Measurements from ENCODE around the gene GCM1.
"Not testable (repeated sequence)": the region's sequence is repeated elsewhere in the genome, so short reads cannot be mapped to it uniquely, and the experiment has no call there.

Gene GCM1

DNA sequence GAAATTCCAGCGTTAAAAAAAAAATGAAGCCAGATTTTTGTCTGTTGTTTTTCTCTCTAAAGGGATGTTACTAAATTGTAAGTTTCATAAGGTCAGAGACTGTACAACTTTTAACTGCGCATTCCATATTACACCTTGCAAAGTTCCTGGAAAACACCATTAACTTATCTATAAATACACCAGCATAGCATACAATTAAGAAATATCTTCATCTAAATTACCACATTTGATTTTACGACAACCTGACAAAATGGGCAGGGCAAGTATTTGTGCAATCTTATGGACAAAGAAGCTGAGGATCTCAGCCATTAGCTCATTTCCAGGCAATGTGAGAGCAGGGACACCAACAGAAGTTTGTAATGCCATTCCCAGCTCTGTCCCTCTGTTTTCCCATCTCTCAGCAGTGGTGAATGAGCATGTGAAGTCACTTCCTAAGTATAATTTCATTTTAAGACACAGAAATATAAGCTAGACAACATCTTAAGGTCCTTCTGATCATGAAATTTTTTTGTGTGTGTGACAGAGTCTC lies 12.9 kb upstream of the GCM1 start:
- Mint-ChIP-seq H3K9me3 (peaks cover 0 to 5% of the 10 kb centered on the region in 2 donors), H3K4me1 (peaks cover 7% of the 10 kb centered on the region), H3K4me3 (no peak overlapping the region), H3K27me3 (no peaks in the 10 kb centered on the region), H3K27ac (no peak overlapping the region)
- no peak for DNase-seq
- ATAC-seq, result no peak

DNA sequence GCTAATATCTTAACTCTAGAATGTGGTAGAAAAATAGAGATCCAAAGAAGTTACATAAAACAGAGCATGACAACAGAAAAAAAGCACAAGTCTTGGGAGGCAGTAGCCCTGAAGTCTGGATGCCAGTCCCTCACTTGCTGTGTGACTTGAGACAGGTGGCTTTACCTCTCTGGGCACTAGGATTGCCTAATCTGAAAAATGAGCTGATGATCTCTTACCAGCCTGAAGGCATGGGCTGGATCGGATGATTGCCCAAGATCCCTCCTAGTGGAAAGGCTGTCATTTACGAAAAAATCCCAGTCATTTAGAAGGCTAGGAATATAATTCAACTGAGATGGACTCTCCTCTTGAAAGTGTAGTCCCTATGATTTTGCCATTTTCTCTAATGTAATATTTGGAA lies 10.9 kb upstream of the GCM1 start:
- Mint-ChIP-seq H3K4me1 (peaks cover 7% of the 10 kb centered on the region), H3K27ac (no peak overlapping the region), H3K9me3 (peaks cover 0 to 5% of the 10 kb centered on the region in 2 donors), H3K27me3 (no peaks in the 10 kb centered on the region), H3K4me3 (no peak overlapping the region)
- no peak for DNase-seq
- no peak for ATAC-seq

DNA sequence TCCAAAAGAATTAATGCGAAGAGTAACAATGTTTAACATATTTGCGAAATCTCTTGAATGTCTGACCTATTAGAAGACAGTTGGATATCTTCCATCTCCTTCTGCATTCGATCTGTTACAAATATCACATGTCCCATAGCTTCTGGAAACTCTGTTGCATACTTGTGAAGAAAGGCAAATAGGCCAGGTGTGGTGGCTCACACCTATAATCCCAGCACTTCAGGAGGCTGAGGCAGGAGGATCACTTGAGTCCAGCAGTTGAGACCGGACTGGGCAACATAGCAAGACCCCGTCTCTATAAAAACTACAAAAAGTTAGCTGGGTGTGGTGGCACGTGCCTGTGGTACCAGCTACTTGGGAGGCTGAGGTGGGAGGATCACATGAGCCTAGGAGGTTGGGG lies 9.4 kb upstream of the GCM1 start:
- H3K27ac Mint-ChIP-seq, H3K9me3 Mint-ChIP-seq, DNase-seq, H3K4me3 Mint-ChIP-seq, H3K4me1 Mint-ChIP-seq, H3K27me3 Mint-ChIP-seq, ATAC-seq: not testable (repeated sequence)

DNA sequence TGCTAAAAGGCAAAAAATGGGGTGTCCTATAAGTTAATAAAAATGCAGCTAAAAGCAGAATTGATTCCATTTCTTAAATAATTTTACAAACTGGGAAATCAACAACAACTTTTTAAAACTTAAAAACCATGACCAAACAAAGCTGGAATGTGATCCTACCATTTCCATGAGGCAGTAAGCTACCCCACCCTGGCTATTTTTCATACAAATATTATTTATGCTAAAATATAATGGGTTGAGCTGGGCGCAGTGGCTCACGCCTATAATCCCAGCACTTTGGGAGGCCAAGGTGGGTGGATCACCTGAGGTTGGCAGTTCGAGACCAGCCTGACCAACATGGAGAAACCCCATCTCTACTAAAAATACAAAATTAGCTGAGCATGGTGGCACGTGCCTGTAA lies 6.6 kb upstream of the GCM1 start:
- not testable (repeated sequence) for H3K4me1 Mint-ChIP-seq, ATAC-seq, DNase-seq, H3K4me3 Mint-ChIP-seq, H3K9me3 Mint-ChIP-seq, H3K27ac Mint-ChIP-seq, H3K27me3 Mint-ChIP-seq

DNA sequence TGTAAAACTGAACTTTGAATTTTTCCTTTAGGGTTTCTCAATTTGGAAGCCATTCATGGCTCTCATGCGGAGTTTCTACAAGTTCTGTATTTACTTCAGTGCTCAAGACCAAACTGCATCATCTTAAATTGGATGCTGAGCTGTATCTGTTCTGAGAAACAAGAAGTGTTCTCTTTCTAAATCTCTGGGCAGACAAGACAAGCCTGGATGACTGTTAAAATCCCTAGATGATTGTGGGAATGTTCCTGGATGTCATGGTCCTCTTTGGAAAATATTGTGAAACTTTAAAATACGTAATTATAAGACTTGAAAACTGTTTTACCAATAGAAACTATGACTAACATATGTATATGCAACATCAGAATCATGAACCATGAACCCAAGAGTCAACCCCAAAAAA lies 6.2 kb upstream of the GCM1 start:
- H3K4me1 Mint-ChIP-seq, result no peaks in the 10 kb centered on the region
- no peak overlapping the region for H3K4me3 Mint-ChIP-seq
- ATAC-seq (no peak), DNase-seq (no peak)
- no peak overlapping the region for H3K27ac Mint-ChIP-seq
- no peaks in the 10 kb centered on the region for H3K9me3 Mint-ChIP-seq
- H3K27me3 Mint-ChIP-seq, result no peaks in the 10 kb centered on the region

DNA sequence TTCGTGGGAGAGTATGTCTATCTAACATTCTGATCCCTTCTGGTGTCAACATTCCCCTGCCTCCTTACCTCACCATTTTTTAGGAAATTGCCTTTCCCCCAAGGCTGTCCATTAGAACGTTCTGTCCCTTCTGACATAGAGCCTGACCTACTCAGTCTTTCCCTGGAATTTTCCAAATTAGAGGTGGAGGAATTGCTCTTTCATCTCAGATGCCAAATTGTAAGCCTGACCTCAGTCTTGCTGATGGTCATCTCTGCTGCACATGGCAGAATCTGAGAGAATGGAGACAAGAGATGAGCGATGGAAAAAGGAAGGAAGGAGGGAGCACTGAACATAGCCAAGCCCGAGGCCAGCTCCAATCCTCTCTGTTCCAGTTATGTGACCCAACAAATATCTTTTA lies 5.4 kb upstream of the GCM1 start:
- ATAC-seq (no peak), DNase-seq (no peak)
- no peaks in the 10 kb centered on the region for H3K4me1 Mint-ChIP-seq
- no peaks in the 10 kb centered on the region for H3K27me3 Mint-ChIP-seq
- no peak overlapping the region for H3K4me3 Mint-ChIP-seq
- H3K27ac Mint-ChIP-seq, result no peak overlapping the region
- no peaks in the 10 kb centered on the region for H3K9me3 Mint-ChIP-seq

DNA sequence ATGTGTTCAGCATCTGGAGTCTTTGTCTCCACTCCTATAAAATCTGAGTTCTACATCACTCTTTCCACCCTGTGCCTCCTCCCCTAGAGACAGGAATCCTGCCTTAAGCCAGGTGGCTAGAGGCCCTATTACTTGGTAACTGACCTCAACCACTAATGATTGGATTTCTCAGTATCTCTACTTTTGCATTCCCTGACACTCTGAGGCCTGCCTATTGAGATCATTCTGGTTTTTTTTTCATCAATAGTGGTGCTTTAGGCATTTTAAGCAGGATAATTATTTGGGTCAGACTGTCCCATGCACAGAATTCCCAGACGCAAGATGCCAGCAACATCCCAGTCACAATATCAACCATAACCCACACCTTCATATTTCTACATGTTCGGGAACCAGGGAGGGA lies 3.9 kb upstream of the GCM1 start:
- H3K27me3 Mint-ChIP-seq, result no peaks in the 10 kb centered on the region
- no peak overlapping the region for H3K4me3 Mint-ChIP-seq
- H3K9me3 Mint-ChIP-seq, result no peaks in the 10 kb centered on the region
- ATAC-seq, result no peak
- no peak overlapping the region for H3K27ac Mint-ChIP-seq
- H3K4me1 Mint-ChIP-seq, result no peaks in the 10 kb centered on the region
- no peak for DNase-seq

DNA sequence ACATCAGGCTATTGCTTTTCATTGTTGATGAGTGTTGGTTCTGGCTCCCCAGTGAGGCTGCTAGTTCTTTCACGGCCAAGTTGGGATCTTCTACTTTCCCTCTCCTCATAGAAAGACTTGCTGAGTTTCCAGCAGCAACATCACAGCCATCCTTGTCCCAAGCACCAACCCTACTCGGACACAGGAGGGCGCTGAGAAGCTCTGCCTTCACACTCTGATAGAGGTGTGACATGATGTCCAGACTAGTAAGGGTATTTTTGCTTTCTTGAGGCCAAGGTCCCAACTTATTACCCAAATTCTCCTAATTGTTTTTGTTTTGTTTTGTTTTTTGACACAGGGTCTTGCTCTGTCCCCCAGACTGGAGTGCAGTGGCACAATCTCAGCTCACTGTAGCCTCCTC lies 3.0 kb upstream of the GCM1 start:
- ATAC-seq (no peak), DNase-seq (no peak)
- Mint-ChIP-seq H3K4me1 (no peaks in the 10 kb centered on the region), H3K27me3 (no peaks in the 10 kb centered on the region), H3K9me3 (no peaks in the 10 kb centered on the region), H3K27ac (no peak overlapping the region), H3K4me3 (no peak overlapping the region)

DNA sequence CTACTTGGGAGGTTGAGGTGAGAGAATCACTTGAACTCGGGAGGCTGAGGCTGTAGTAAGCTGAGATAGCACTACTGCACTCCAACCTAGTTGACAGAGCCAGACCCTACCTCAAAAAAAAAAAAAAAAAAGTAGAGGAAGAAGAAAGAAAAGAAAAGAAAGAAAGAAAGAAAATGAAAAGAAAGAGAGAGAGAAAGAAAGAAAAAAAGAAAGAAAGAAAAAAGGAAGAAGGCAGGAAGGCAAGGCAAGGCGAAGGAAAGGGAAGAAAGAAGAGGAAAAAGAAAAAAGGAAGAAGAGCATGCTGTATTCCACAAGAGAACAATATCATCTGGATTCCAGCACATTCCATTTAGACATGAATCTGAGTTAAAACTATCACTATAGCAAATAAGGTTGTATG lies 3.8 kb downstream of the GCM1 start:
- no peaks in the 10 kb centered on the region for H3K9me3 Mint-ChIP-seq
- no peak overlapping the region for H3K4me3 Mint-ChIP-seq
- peaks cover 7% of the 10 kb centered on the region for H3K27me3 Mint-ChIP-seq
- H3K4me1 Mint-ChIP-seq, result no peaks in the 10 kb centered on the region
- ATAC-seq (no peak), DNase-seq (no peak)
- no peak overlapping the region for H3K27ac Mint-ChIP-seq

DNA sequence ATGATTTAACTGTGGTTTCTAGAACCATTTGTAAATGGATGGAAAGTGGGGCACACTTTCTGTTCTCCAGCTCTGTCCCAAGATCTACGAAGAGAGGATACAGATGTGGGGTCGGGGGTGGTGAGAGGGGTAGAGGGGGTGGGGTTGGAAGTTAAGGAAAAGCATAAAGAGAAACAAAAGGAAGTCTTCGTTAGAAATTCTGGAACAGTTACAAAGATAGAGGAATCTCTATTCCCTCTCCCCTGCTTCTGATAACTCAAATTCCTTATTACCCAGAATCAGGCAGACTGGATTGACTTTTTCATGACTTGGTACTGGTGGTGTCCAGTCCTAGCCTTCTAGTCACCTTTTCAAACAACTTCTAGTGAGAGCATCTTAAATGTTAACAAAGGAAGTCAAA lies 4.9 kb downstream of the GCM1 start:
- no peaks in the 10 kb centered on the region for H3K4me1 Mint-ChIP-seq
- H3K4me3 Mint-ChIP-seq, result no peak overlapping the region
- DNase-seq, result no peak
- H3K27me3 Mint-ChIP-seq, result peaks cover 7% of the 10 kb centered on the region
- no peaks in the 10 kb centered on the region for H3K9me3 Mint-ChIP-seq
- no peak overlapping the region for H3K27ac Mint-ChIP-seq
- no peak for ATAC-seq

DNA sequence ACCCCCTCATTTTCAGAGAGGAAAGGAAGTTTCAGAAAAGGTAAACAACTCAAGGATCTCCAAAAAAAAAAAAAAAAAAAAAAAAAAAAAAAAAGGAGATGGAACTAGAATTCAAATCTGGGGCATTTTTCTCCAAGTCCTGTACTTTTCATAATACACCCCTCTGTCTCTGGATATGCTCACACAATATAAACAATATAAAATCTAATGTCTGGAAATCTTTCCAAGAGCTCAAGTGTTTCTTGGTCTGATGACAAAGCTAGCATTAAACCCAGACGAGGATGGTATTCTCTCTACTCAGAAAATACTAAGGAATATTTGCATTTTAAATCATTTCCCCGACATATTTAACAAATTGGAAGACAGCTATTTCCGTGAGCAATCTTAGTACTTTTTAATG lies 5.8 kb downstream of the GCM1 start:
- ATAC-seq, result no peak
- no peak overlapping the region for H3K4me3 Mint-ChIP-seq
- peaks cover 7% of the 10 kb centered on the region for H3K27me3 Mint-ChIP-seq

DNA sequence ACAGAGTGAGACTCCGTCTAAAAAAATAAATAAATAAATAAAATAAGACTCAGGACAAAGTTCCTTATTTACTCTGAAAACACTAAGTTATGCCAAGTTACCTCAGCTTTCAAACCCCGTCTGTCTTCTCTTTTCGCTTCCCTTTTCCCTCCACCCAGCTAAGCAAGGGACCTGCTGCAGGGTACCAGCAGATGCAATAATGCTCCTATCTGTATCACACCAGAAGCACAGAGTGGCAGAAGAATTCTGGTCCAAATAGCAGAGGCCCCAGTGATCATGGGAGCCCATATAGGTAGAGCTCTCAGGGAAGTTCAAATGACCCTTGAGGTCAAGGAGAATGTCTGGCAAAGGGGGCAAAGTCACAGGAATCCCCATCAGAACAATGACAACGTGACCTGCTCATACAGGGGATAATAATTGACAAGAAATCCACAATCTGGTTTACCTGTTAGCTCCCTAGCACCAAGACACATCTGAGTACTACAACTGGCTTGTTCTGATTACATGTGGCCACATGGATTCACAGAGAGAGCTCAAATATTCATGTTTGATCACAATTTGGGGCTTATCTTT lies 8.7 kb downstream of the GCM1 start:
- Mint-ChIP-seq H3K27me3 (peaks cover 7% of the 10 kb centered on the region), H3K9me3 (no peaks in the 10 kb centered on the region), H3K4me3 (no peak overlapping the region), H3K4me1 (no peaks in the 10 kb centered on the region), H3K27ac (no peak overlapping the region)
- no peak for ATAC-seq
- no peak for DNase-seq

More for the DNA sequence above, 5.8 kb downstream of the GCM1 start:
- DNase-seq, result no peak
- Mint-ChIP-seq H3K4me1 (no peaks in the 10 kb centered on the region), H3K27ac (no peak overlapping the region), H3K9me3 (no peaks in the 10 kb centered on the region)

DNA sequence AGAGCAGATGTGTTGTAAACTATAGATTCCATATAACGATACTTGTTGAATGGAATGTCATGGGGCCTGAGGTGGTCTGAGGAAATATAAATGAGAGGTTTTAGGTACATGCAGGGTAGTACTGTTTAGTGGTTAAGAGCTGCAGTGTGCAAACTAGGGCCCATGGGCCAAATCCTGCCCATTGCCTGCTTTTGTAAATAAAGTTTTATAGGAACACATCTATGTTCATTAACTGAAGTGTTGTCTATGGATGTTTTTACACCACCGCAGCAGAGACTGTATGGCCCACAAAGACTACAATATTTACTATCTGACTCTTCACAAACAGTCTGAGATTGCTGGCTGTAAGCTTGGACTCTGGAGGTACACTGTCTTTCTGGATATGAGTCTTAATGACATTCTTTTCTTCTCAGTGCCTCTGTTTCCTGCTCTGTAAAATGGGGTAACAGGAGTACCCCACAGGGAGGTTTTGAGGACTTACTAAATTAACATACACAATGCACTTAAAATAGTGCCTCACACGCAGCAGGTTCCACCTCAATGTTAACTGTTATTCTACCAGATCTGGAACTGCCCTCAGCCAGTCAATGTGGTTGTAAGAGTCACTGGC lies 12.5 kb downstream of the GCM1 start:
- H3K27me3 Mint-ChIP-seq, result peaks cover 7% of the 10 kb centered on the region
- no peaks in the 10 kb centered on the region for H3K4me1 Mint-ChIP-seq
- no peak overlapping the region for H3K4me3 Mint-ChIP-seq
- ATAC-seq, result no peak
- no peak overlapping the region for H3K27ac Mint-ChIP-seq
- no peak for DNase-seq
- H3K9me3 Mint-ChIP-seq, result no peaks in the 10 kb centered on the region

DNA sequence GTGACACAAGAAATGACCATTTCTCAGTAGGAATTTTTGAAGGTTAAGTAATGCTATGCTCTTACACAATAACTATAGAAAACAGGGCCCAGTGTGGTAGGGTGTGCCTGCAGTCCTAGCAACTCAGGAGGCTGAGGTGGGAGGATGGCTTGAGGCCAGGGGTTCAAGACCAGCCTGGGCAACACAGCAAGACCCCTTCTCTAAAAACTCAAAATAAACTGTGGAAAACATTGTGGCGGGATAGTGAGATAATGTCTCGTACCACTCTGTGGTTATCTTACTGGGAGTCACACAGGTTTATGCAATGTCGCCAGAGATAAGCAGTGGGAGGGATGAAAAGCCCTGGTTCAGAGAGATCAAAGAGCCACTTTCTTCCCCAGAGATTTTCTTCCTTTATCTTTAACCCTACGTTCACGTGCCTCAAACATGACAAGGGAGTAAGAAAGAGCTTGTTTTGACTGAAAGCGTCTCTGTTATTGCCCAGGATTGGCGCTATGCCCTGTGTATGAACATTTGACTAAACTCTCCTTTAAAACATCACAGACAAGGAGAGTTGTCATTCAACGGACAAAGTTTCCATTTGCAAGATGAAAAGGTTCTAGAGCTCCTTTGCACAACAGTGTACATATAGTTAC lies 13.9 kb downstream of the GCM1 start:
- Mint-ChIP-seq H3K9me3 (no peaks in the 10 kb centered on the region), H3K27me3 (peaks cover 11% of the 10 kb centered on the region), H3K4me1 (no peaks in the 10 kb centered on the region), H3K4me3 (no peak overlapping the region), H3K27ac (no peak overlapping the region)
- DNase-seq, result no peak
- no peak for ATAC-seq

DNA sequence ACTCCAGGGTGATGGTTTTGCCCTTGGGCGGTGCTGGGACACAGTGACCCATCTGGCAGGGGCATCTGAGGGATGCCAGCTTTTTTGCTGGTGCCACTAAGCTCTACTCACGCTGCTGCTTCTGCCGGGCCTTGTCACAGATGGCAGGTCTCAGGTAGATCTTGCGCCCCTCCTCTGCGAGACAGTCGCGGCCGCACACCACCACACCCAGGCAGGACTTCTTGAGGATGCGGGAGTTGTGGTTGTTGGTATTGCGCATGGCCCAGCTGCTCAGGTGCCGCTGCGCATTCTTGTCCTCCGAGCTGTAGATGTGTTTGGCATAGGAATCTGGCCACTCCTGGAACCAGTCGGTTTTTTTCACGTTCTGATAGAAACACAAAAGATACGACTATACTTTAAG lies 14.7 kb downstream of the GCM1 start:
- ATAC-seq (no peak), DNase-seq (no peak)
- Mint-ChIP-seq H3K27ac (no peak overlapping the region), H3K4me1 (no peaks in the 10 kb centered on the region), H3K9me3 (no peaks in the 10 kb centered on the region), H3K4me3 (no peak overlapping the region), H3K27me3 (peaks cover 15% of the 10 kb centered on the region)

DNA sequence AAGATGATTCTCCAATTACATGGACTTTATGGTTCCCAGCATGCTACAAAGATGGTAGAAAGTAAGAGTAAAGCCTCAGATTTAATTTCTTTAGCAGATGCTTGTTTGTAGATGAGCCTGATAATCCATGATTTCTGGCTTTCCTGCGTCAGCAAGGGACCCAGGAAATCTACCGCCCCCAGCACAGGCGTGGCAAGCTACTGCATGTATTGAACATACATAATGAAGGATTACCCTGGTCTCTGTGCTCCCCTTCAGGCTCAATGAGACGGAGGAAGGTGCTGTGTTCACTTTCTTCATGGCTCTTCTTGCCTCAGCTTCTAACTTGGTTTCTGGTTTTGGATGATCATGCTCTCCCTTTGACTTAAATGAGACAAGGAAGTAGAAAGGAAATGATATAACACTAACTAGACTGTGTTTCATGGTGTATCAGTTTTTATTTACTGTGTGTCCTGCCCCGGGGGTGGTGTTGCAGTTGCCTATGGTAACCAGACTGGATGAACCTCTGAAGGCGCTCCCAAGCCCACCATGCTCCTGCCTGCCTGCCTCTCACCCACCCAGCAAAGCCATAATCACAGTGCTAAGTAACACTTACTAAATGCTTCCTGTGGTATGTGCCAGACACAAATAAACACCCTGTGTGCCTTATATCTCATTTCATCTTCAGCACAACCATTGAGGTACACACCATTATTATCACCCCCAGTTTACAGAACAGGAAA lies 17.9 kb downstream of the GCM1 start:
- no peak for DNase-seq
- H3K4me1 Mint-ChIP-seq, result no peaks in the 10 kb centered on the region

More for the DNA sequence above, 17.9 kb downstream of the GCM1 start:
- H3K27me3 Mint-ChIP-seq, result peaks cover 35% of the 10 kb centered on the region
- H3K4me3 Mint-ChIP-seq, result no peak overlapping the region
- H3K27ac Mint-ChIP-seq, result no peak overlapping the region
- ATAC-seq, result no peak
- H3K9me3 Mint-ChIP-seq, result no peaks in the 10 kb centered on the region
